ENCODE measurements around the gene CLEC7A.
A peak's percentile ranks its signal among the peaks of the same experiment; 100 is the strongest.

Gene CLEC7A

GRCh38 chr12:10111451-10111850 is 18.5 kb downstream of the CLEC7A start:
- FAIRE-seq (no peak), DNase-seq (ENCODE audit: insufficient read length) (no peak)
- TF ChIP-seq POLR2AphosphoS5 (IDR thresholded peaks at IDR 0.05; ENCODE audit: low read depth, low read length) (no peak), TAF1 (IDR thresholded peaks at IDR 0.05; ENCODE audit: borderline replicate concordance, low read depth, low read length) (no peak), POLR2A (IDR thresholded peaks at IDR 0.05; ENCODE audit: low read depth, low read length) (no peak)

DNA sequence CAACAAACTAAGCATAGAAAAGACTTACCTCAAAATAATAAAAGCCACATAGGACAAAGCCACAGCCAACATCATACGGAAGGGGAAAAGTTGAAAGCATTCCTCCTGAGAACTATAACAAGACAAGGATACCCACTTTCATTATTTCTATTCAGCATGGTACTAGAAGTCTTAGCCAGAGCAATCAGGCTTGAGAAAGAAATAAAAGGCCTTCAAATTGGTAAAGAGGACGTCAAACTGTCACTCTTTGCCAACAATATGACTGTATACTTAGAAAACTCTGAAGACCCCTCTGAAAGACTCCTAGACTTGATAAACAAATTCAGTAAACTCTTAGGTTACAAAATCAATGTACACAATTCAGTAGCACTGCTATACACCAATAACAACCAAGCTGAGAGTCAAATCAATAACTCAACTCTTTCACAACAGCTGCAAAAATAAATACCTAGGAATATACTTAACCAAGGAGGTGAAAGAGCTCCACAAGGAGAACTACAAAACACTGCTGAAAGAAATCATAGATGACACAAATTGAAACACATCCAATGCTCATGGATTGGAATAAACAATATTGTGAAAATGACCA is 19.6 kb downstream of the CLEC7A start:
- FAIRE-seq = no peak
- no peak for TF ChIP-seq POLR2A (IDR thresholded peaks at IDR 0.05; ENCODE audit: low read depth, low read length)
- DNase-seq (ENCODE audit: insufficient read length) = no peak

DNA sequence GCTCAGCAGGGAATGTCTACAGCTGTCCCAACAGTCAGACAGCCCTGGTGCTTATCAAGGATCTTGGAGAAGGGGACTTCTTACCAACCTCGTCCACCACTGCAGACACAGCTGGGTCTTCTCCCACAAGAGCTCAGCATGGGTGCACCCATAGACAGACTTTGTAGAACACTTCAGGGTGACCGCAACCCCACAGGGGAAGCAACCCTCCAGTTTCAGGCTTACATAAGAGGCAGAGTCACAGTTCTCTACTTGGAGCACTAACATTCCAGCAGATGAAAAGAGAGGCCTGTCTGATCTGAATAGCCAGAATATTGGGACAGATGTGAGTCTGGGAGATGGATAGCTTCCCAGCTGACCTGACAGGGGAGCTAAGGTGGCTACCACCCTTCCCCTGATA is 27.7 kb downstream of the CLEC7A start:
- FAIRE-seq = no peak
- TF ChIP-seq POLR2A (IDR thresholded peaks at IDR 0.05; ENCODE audit: low read depth, low read length) (no peak), TAF1 (IDR thresholded peaks at IDR 0.05; ENCODE audit: borderline replicate concordance, low read depth, low read length) (no peak), POLR2AphosphoS5 (IDR thresholded peaks at IDR 0.05; ENCODE audit: low read depth, low read length) (no peak)
- no peak for DNase-seq (ENCODE audit: insufficient read length)

DNA sequence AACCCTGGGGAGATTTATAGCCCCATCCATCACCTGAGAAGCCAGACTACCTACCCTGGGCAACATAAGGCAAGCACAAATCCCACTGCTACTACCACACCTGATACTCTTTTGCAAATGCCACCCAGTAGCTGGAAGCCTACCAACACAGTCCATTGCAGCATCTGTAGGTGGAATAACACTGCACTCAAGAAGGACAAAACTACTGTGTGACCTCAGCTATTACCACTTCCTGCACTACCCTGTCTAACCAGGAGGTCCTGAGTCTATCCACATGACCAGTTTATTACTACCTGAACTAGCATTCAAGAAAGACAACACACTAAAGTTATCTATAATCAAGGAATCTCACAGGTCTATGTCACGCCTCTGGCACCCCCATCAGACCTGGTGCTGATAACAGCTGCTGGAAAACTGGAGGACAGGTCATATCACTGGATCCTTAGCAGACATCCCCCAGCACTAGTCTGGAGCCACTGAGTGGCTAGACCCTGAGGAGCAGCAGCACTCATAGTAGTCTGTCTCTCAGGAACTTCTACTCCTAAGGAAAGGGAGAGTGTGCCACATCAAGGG is 28.3 kb downstream of the CLEC7A start:
- no peak for TF ChIP-seq TAF1 (IDR thresholded peaks at IDR 0.05; ENCODE audit: borderline replicate concordance, low read depth, low read length)
- TF ChIP-seq POLR2A (IDR thresholded peaks at IDR 0.05; ENCODE audit: low read depth, low read length) = no peak
- TF ChIP-seq POLR2AphosphoS5 (IDR thresholded peaks at IDR 0.05; ENCODE audit: low read depth, low read length) = no peak
- DNase-seq (ENCODE audit: insufficient read length) (no peak), FAIRE-seq (no peak)

DNA sequence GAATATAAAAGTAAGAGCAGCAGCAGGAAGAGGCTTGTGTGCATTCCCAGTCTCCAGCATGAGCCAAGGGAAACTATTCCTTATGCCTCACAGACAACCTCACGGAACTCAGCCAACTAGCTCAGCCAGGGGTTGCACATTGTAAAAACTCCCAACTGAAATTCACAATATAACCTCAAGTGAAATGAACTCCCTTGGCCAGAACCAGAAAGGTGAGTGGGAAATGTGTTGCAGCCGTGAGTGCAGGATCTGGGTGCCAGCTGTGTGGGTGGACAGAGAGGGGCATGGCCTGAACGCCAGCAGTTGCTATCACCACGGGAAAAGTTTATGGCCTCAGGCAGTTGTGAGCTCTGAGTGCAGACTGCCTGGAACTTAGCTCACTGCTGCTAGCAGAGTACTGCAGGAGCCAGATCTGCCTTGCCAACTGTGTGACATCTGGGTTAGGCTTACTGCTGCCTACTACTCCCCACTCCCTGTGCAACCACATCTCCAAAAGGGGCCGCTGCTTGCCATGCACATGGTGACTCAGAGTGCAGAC is 28.9 kb downstream of the CLEC7A start:
- no peak for FAIRE-seq
- DNase-seq (ENCODE audit: insufficient read length) = no peak

DNA sequence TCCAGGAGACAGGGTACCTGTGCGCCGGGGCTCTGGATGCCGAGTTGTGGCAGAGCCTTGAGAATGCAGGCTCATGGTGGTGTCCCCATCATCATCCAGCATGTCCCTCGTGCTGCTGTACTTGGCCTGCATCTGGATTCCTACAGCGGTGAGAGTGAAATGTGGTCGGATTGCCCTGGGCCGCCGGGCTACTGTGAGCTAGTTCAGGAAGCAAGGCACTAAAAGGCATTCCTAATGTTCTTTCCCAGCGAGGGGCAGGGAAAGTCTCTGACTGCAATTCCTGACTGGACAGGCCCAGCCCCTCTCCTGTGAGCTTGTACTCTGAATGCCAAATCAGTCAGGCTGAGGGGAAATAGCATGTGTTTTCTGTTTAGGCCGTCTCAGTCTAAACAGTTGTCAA is 31.2 kb downstream of the CLEC7A start, which contains the start of gene CLEC1A:
CLEC1A (minus strand) TSS at position 195 of the 400 bp plus-strand sequence; CDS start at position 132, 63 bp downstream.
- TF ChIP-seq POLR2AphosphoS5 (IDR thresholded peaks at IDR 0.05; ENCODE audit: low read depth, low read length) = no peak
- TF ChIP-seq POLR2A (IDR thresholded peaks at IDR 0.05; ENCODE audit: low read depth, low read length) = no peak
- TF ChIP-seq TAF1 (IDR thresholded peaks at IDR 0.05; ENCODE audit: borderline replicate concordance, low read depth, low read length) = no peak
- FAIRE-seq = peak; percentile 80
- no peak for DNase-seq (ENCODE audit: insufficient read length)

More for the DNA sequence above, 28.9 kb downstream of the CLEC7A start:
- no peak for TF ChIP-seq POLR2AphosphoS5 (IDR thresholded peaks at IDR 0.05; ENCODE audit: low read depth, low read length)
- TF ChIP-seq POLR2A (IDR thresholded peaks at IDR 0.05; ENCODE audit: low read depth, low read length) = no peak
- no peak for TF ChIP-seq TAF1 (IDR thresholded peaks at IDR 0.05; ENCODE audit: borderline replicate concordance, low read depth, low read length)

- no peak for TF ChIP-seq POLR2A (IDR thresholded peaks at IDR 0.05; ENCODE audit: low read depth, low read length)
- TF ChIP-seq TAF1 (IDR thresholded peaks at IDR 0.05; ENCODE audit: borderline replicate concordance, low read depth, low read length) = no peak
- TF ChIP-seq POLR2AphosphoS5 (IDR thresholded peaks at IDR 0.05; ENCODE audit: low read depth, low read length) = no peak
- FAIRE-seq (no peak), DNase-seq (ENCODE audit: insufficient read length) (no peak)
Observed at GRCh38 chr12:10097521-10097920, 32.5 kb downstream of the CLEC7A start.

DNA sequence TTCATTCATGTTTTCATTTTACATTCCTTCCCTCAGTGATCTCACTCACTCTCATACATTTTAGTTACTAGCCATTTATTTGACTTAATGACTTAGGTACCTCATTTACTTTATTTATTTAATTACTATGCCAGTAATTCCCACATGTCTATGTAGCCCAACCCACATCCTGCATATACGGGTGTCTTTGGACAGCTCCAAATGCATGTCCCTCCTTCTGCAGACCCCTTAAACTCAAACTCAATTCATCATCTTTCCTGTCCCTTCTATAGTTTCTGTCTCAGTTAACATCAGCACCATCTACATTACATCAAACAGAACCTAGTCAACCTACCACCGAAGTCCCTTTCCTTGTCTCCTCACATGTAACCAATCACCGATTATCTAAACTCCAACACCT is 34.0 kb downstream of the CLEC7A start:
- FAIRE-seq = no peak
- TF ChIP-seq TAF1 (IDR thresholded peaks at IDR 0.05; ENCODE audit: borderline replicate concordance, low read depth, low read length) = no peak
- no peak for TF ChIP-seq POLR2AphosphoS5 (IDR thresholded peaks at IDR 0.05; ENCODE audit: low read depth, low read length)
- no peak for TF ChIP-seq POLR2A (IDR thresholded peaks at IDR 0.05; ENCODE audit: low read depth, low read length)

GRCh38 chr12:10094646-10095395 is 35.2 kb downstream of the CLEC7A start:
- no peak for DNase-seq (ENCODE audit: insufficient read length)
- FAIRE-seq = no peak
- TF ChIP-seq POLR2AphosphoS5 (IDR thresholded peaks at IDR 0.05; ENCODE audit: low read depth, low read length) (no peak), POLR2A (IDR thresholded peaks at IDR 0.05; ENCODE audit: low read depth, low read length) (no peak), TAF1 (IDR thresholded peaks at IDR 0.05; ENCODE audit: borderline replicate concordance, low read depth, low read length) (no peak)

More for the DNA sequence above, 34.0 kb downstream of the CLEC7A start:
- no peak for DNase-seq (ENCODE audit: insufficient read length)

- TF ChIP-seq POLR2AphosphoS5 (IDR thresholded peaks at IDR 0.05; ENCODE audit: low read depth, low read length) = no peak
- TF ChIP-seq POLR2A (IDR thresholded peaks at IDR 0.05; ENCODE audit: low read depth, low read length) = no peak
- TF ChIP-seq TAF1 (IDR thresholded peaks at IDR 0.05; ENCODE audit: borderline replicate concordance, low read depth, low read length) = no peak
- no peak for DNase-seq (ENCODE audit: insufficient read length)
Observed at GRCh38 chr12:10088955-10089900, 40.8 kb downstream of the CLEC7A start.

GRCh38 chr12:10088031-10088430 is 42.0 kb downstream of the CLEC7A start:
- no peak for TF ChIP-seq POLR2AphosphoS5 (IDR thresholded peaks at IDR 0.05; ENCODE audit: low read depth, low read length)
- TF ChIP-seq TAF1 (IDR thresholded peaks at IDR 0.05; ENCODE audit: borderline replicate concordance, low read depth, low read length) = no peak
- TF ChIP-seq POLR2A (IDR thresholded peaks at IDR 0.05; ENCODE audit: low read depth, low read length) = no peak
- FAIRE-seq = no peak

More at GRCh38 chr12:10088955-10089900, 40.8 kb downstream of the CLEC7A start:
- peak; percentile 5 for FAIRE-seq

More at GRCh38 chr12:10088031-10088430, 42.0 kb downstream of the CLEC7A start:
- no peak for DNase-seq (ENCODE audit: insufficient read length)

All from GM12892 (cell line).